ENCODE measurements around the gene PITRM1.
A peak's percentile ranks its signal among the peaks of the same experiment; 100 is the strongest.

Gene PITRM1

DNA sequence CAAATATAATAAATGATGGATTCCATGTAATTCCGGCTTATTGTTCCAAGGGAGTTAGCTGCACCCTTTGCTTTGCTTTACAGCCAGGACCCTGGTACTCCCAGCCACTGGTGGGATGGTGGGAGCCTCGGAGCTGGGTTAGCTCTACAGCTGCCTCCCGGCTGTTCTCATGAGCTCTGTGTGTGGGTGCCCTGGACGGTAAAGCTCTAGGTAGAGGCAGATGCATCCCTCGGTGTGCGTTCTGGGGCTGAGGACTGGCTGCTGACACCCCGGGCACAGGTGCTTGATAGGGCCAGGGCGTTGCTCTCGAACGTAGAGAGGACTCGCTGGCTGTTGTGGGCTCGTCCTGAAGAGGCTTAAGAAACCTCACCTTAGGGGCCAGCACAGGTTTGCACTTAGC lies 55.1 kb downstream of the PITRM1 start:
- TF ChIP-seq, protein P1, sequence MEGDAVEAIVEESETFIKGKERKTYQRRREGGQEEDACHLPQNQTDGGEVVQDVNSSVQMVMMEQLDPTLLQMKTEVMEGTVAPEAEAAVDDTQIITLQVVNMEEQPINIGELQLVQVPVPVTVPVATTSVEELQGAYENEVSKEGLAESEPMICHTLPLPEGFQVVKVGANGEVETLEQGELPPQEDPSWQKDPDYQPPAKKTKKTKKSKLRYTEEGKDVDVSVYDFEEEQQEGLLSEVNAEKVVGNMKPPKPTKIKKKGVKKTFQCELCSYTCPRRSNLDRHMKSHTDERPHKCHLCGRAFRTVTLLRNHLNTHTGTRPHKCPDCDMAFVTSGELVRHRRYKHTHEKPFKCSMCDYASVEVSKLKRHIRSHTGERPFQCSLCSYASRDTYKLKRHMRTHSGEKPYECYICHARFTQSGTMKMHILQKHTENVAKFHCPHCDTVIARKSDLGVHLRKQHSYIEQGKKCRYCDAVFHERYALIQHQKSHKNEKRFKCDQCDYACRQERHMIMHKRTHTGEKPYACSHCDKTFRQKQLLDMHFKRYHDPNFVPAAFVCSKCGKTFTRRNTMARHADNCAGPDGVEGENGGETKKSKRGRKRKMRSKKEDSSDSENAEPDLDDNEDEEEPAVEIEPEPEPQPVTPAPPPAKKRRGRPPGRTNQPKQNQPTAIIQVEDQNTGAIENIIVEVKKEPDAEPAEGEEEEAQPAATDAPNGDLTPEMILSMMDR (IDR thresholded peaks at IDR 0.05; ENCODE audit: low read depth, low read length, missing control alignments), result no peak
- no peak overlapping the region for H3K4me3 ChIP-seq (ENCODE audit: low read depth, low read length)
- no peak for DNase-seq (ENCODE audit: low read depth)
- in situ Hi-C loops (cut with HindIII; ENCODE audit: low sequenced_read_pairs), result no loop called here

DNA sequence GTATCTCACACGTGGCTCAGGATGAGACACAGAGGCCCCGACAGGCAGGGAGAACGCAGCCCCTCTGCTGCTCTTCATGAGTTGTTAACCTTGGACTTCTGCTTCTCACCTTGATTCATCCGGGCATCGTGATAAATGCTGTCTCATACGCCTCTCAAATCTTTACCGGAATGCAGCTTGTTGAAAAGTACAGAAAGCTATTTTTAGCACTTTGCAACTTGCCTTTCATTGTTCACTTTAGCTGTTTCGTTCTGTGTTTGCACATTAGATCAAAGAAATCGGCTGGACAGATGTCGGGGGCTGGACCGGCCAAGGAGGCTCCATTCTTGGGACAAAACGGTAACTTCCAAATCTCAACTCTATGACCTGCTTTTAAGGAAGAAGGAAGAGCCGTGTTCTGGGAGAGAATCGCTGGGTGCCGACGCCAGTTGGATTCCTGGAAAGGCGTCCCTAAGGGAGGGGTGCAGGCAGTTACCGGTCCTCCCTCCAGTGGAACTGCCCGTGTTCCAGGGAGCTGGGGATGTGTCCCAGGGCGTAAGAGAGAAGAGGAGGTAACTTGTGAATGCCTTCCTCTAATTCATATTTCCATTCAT lies 56.0 kb downstream of the PITRM1 start:
- TF ChIP-seq, protein P1 (IDR thresholded peaks at IDR 0.05; ENCODE audit: low read depth, low read length, missing control alignments), result no peak
- in situ Hi-C loops (cut with HindIII; ENCODE audit: low sequenced_read_pairs), result no loop called here
- no peak overlapping the region for H3K4me3 ChIP-seq (ENCODE audit: low read depth, low read length)
- no peak for DNase-seq (ENCODE audit: low read depth)

DNA sequence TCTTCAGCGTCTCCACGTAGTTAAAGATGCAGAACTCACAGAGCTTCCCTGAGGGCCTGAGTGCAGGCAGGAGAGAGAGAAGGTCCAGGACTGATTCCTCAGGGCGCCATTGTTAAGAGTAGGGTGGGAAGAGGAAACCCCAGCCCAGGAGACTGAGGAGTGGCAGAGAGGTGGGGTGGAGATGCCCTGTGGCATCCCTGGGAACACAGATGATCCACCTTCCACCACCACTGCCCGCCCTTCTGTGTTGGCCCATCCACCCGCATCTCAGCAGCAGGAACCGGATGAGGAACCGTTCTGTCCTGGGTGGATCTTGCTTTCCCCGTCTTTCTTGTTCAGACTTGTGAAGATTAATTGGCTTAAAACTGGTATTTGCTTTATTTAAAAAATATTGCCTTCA lies 56.9 kb downstream of the PITRM1 start:
- no peak overlapping the region for H3K4me3 ChIP-seq (ENCODE audit: low read depth, low read length)
- in situ Hi-C loops (cut with HindIII; ENCODE audit: low sequenced_read_pairs), result no loop called here
- TF ChIP-seq, protein P1 (IDR thresholded peaks at IDR 0.05; ENCODE audit: low read depth, low read length, missing control alignments), result no peak
- no peak for DNase-seq (ENCODE audit: low read depth)

DNA sequence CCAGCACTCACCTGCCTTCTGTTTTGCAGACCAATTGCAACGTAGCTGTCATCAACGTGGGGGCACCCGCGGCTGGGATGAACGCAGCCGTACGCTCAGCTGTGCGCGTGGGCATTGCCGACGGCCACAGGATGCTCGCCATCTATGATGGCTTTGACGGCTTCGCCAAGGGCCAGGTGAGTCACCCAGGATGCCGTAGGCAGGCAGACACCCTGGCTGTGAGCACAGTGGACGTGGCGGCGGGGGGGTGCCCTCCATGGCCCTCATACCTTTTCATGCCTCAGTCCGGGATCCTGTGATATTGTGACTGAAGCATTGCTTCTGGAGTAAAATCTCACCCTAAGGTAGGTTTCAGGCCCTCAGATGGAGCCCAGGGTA lies 59.2 kb downstream of the PITRM1 start:
- in situ Hi-C loops (cut with HindIII; ENCODE audit: low sequenced_read_pairs), result no loop called here
- no peak for DNase-seq (ENCODE audit: low read depth)
- no peak overlapping the region for H3K4me3 ChIP-seq (ENCODE audit: low read depth, low read length)
- TF ChIP-seq, protein P1 (IDR thresholded peaks at IDR 0.05; ENCODE audit: low read depth, low read length, missing control alignments), result no peak

DNA sequence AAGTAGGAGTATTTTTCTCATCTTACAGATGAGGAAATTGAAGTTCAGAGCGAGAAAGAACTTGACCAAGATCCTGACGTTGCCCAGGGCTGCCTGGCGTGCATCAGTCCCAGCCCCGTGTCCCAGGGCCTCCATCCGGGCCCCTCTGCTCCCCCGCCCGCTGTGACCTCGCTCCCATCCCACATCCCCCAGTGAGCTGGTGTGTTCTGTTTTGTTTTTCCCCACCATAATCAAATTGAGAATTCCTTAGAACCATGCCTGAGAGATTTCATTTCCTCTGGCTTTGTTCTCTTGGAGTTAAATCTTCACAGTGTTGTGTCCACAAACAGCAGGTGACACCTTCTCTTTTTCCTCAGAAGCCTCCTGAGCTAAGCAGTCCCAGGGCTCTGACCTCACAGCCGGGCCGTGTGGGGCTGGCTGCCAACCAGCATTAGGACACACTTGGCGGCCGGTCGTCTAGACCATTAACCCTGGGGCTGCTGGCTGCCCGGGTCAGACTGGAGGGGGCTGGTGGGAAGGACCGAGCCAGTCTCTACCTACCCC lies 60.9 kb downstream of the PITRM1 start:
- in situ Hi-C loops (cut with HindIII; ENCODE audit: low sequenced_read_pairs), result no loop called here
- H3K4me3 ChIP-seq (ENCODE audit: low read depth, low read length), result no peak overlapping the region
- TF ChIP-seq, protein P1 (IDR thresholded peaks at IDR 0.05; ENCODE audit: low read depth, low read length, missing control alignments), result no peak
- peak; percentile 40 for DNase-seq (ENCODE audit: low read depth)

DNA sequence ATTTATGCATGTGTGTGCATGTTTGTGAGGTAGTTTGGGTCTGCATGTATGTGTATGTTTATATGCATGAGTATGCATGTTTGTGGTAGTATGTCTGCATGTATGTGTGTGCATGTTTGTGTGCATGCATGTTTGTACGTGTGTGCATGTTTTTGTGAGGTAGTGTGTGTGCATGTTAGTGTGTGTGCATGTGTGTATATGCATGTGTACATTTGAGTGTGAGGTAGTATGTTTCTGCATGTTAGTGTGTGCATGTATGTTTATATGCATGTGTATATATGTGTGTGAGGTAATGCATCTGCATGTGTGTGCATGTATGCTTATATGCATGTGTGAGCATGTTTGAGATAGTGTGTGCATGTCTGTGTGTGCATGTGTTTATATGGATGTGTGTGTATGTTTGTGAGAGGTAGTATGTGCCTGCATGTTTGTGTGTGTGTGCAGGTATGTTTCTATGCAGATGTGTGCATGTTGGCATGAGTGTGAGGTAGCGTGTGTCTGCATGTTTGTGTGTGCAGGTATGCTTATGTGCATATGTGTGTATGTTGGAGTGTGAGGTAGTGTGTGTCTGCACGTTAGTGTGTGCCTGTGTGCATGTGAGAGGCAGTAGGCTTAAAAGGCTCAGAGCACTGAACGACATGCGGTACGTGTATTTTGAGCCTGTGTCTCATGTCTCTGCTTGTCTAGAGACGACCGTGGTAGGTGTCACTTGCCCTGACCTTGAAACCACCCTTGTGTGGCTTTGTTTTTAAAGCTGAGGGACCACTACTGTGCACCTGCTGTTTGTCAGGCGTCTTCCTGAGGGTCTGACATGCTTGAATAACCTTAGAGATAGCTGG lies 61.6 kb downstream of the PITRM1 start:
- no peak for DNase-seq (ENCODE audit: low read depth)
- no peak overlapping the region for H3K4me3 ChIP-seq (ENCODE audit: low read depth, low read length)
- TF ChIP-seq, protein P1 (IDR thresholded peaks at IDR 0.05; ENCODE audit: low read depth, low read length, missing control alignments), result no peak
- in situ Hi-C loops (cut with HindIII; ENCODE audit: low sequenced_read_pairs), result no loop called here

Data from astrocyte of the cerebellum (primary cell).